ENCODE results near the gene PACS1. TPM values are rescaled to one million over a fixed set of nuclear protein-coding genes. Genes with fewer than 3 reads are reported as not detected.
"Not testable (repeated sequence)": the region's sequence is repeated elsewhere in the genome, so short reads cannot be mapped to it uniquely, and the experiment has no call there.

PACS1 gene
- total RNA-seq, 1 donor from 2014 or later = 28.2 TPM

GRCh38 chr11:66076561-66076960 is 6.5 kb downstream of the PACS1 start:
- DNase-seq = no peak

- no peak for DNase-seq
These were observed 7.9 kb downstream of the PACS1 start for GRCh38 chr11:66077927-66078326.

GRCh38 chr11:66078949-66079348 is 8.9 kb downstream of the PACS1 start:
- not testable (repeated sequence) for DNase-seq

GRCh38 chr11:66080055-66080817 is 10.2 kb downstream of the PACS1 start:
- peak; percentile 32 for DNase-seq

GRCh38 chr11:66081505-66081904 is 11.4 kb downstream of the PACS1 start:
- DNase-seq = peak; percentile 61

GRCh38 chr11:66082946-66083698 is 13.1 kb downstream of the PACS1 start:
- peak; percentile 79 for DNase-seq

GRCh38 chr11:66083767-66084166 is 13.7 kb downstream of the PACS1 start:
- DNase-seq = no peak

GRCh38 chr11:66084821-66085475 is 14.9 kb downstream of the PACS1 start:
- no peak for DNase-seq

- no peak for DNase-seq
These were observed 17.3 kb downstream of the PACS1 start for GRCh38 chr11:66087148-66087908.

- no peak for DNase-seq
These were observed 19.0 kb downstream of the PACS1 start for GRCh38 chr11:66089067-66089466.

- DNase-seq = no peak
These were observed 20.2 kb downstream of the PACS1 start for GRCh38 chr11:66090288-66090687.

GRCh38 chr11:66092125-66092524 is 22.1 kb downstream of the PACS1 start:
- not testable (repeated sequence) for DNase-seq

GRCh38 chr11:66099746-66100145 is 29.7 kb downstream of the PACS1 start:
- not testable (repeated sequence) for DNase-seq

- peak; percentile 71 for DNase-seq
These were observed 30.4 kb downstream of the PACS1 start for GRCh38 chr11:66100272-66101065.

GRCh38 chr11:66101066-66101464 is 31.0 kb downstream of the PACS1 start:
- no peak for DNase-seq

- DNase-seq = no peak
These were observed 34.1 kb downstream of the PACS1 start for GRCh38 chr11:66104057-66104638.

GRCh38 chr11:66106786-66107599 is 36.9 kb downstream of the PACS1 start:
- DNase-seq = peak; percentile 11

- DNase-seq = no peak
These were observed 37.8 kb downstream of the PACS1 start for GRCh38 chr11:66107600-66108510.

- no peak for DNase-seq
These were observed 39.2 kb downstream of the PACS1 start for GRCh38 chr11:66109294-66109693.

All from dermis blood vessel endothelial cell (primary cell).